Stimulated activated CD8-positive, alpha-beta memory T cell treated with anti-CD3 and anti-CD28 coated beads, Interleukin-4, amount 100 ng/mL, for 1 hour (primary cell): ENCODE data around the gene CENPN.

Experiments used
- DNase-seq, 2 donors: peaks; one replicate each; pipeline ENCODE4 v3.0.0-alpha.2; 2020; ENCODE audit warnings: low read depth in 2 of 2, low spot score in 1 of 2

Gene CENPN, protein sequence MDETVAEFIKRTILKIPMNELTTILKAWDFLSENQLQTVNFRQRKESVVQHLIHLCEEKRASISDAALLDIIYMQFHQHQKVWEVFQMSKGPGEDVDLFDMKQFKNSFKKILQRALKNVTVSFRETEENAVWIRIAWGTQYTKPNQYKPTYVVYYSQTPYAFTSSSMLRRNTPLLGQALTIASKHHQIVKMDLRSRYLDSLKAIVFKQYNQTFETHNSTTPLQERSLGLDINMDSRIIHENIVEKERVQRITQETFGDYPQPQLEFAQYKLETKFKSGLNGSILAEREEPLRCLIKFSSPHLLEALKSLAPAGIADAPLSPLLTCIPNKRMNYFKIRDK

DNA sequence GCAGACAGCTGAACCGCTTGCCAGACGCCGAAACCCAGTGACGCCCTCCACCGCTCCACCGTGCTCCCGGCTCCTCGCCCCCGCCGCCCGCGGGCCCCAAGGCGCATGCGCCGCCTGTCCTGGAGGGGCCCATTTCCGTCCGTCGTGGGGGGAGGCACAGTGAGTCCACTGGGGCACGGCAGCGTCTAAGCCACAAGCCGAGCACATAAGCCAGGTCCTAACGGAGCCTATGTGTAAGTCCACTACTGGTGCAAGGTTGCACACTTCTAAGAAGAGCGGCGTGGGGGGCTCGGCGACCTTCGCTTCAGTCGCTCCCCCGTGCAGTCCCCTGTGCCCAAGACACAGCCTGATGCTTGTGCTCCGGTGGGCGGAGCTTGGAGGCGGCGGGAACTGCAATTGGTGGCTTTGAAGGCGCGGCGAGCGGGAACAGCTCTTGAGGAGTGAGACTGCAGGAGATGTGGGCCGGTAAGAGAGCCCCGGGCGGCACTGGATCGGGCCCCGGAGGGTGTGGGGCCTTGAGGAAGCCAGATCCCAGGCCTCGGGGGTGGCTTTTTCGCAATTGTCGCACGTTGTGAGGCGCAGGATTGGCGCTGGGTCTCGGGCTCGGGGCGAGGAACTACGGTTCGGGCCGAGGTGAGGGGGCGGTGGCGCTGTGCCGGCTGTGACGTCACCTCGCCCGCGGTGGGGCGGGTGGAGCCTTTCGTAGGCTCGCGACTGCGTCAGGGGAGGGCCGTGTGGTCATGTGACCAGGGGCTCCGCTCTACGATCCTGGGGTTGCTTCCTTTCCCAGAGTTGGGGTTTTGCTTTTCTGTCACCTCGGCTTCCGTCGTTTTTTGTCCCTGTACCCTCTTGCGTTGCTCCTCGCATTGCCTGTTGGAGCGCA, at the start of gene CENPN, which contains the start of gene CMC2:
Gene CENPN, plus strand, starts transcription at position 402 of the 883 bp plus-strand sequence. CDS start 4,726 bp downstream, outside the sequence.
Gene CMC2, minus strand, starts transcription at position 73 of the 883 bp plus-strand sequence. CDS start 9,491 bp downstream, outside the sequence.
- DNase-seq: peak; percentile 94 to 95

DNA sequence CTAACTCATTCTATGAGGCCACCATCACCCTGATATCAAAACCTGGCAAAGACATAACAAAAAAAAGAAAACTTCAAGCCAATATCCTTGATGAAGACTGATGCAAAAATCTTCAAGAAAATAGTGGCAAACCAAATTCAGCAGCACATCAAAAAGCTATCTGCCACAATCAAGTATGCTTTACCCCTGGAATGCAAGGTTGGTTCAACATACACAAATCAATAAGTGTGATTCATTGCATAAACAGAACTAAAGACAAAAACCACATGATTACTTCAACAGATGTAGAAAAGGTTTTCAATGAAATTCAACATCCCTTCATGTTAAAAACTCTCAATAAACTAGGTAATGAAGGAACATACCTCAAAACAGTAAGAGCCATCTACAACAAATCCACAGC, 48.7 kb upstream of the CENPN start:
- no peak for DNase-seq

DNA sequence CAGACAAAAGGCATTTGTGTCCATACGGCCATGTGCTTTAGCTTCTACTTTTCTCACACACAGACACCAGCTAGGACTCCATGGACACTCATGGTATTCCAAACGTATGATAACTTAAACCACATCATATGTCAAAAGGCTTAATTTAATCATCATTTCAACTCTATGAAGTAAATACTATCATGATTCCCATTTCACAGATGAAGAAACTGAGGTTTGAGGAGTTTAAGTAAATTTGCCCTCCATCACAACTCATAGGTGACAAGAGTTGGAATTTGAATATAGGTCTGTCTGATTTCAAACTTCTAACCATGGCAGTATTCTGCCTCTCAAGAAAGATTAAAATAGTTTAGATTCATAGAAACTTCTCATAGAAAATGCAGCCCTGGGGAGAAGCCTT, 44.1 kb upstream of the CENPN start:
- DNase-seq: no peak

DNA sequence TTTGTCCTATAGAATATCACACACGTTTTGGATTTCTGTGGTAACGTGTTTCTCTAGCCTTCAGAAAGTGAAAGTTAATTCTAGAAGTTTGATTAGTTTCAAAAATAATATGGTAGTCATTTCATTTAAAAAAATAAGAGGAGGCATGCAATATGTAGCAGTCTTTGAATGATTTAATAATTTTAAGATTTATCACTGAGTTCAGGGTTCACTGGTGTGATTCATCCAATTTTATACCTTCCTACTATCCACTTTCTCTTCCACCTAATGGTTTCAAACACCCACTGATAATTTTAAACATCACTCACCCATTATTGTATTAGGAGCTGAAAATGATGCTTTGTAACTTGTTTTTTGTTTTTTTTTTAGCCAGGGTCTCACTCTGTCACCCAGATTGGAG, 42.7 kb upstream of the CENPN start:
- no peak for DNase-seq

DNA sequence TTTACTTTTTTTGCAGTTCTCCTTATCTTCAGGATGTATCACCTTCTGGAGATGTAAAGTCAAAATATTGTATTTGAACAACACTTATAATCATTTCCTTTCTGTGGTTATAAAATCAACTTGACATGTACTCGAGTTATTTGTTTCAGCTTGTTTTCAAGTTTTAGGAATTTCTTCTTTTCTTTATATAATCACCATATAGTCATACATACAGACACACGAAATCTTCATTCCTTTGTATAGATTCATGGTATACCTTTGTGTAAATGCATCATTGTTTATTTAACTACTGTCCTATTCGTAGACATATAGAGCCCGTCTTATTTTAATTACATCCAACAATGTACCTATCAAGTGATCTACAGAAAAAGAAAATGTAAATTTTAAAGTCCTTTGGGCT, 40.4 kb upstream of the CENPN start:
- DNase-seq: no peak

DNA sequence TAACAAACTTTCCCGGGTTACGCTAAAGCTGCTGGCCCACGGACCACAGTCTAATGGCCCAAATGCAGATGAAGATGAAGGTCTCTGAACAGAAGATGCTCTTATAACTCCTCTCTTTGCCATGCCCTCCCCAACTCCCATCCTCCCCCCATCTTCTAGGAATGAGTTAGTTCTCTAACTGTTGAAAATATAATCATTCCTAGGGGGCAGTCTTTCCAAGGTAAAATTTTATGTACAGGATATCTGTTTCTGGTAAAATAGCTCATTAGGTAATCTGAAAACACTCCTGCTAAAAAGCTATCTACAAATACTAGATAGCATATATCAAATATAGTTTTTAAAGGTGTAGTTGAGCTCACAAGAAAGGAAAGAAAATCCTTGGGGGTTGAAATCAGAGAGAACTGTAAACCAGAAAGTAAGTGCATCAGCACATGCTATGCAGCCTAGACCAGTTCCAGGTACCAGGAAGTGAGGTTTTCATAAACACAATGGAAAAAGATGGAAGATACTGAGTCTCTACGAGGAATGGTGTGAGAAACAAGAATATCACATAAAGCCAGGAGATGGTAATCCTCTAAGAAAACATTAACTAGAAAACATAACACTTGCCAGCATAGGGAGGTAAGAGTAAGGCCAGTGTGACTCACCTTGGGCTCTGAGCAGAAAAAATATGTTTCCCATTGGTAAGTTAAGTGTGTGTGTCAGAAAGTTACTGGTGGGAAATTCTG, 38.5 kb upstream of the CENPN start:
- no peak for DNase-seq

DNA sequence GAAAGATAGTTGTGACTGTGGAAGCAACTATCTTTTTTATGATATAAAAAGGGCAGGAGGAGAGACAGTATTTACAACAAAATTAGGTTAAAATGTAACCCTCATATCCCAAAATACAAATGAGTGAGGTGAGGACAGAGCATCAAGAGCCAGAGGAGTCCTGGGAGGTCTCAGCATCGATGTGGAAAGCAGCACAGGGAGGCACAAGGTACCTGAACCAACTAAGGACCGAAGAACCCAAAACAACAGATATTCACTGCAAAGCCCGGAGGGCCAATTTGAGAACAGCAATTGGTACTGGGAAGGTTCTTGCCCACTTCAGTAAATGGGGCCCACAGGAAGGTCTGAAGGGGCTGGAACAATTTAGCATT, 37.9 kb upstream of the CENPN start:
- DNase-seq: no peak

DNA sequence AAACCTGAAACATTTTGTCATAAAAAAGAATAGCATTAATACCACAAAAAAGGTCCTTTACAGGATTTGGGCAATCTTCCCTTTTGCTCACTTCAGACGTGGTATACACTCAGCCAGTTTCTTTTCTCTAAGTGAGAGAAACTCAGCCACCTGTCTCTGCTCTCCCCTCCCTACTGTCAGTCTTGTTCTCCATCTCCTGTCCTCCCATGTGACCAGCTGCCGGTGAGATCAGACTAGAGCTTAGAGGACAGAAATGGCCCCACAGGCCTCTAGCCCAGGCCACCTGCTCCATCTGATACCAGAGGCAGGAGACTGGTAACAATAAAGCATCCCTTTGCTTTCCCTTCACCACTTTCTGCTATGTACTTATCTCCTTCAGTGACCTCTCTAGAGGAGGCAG, 35.2 kb upstream of the CENPN start:
- no peak for DNase-seq

DNA sequence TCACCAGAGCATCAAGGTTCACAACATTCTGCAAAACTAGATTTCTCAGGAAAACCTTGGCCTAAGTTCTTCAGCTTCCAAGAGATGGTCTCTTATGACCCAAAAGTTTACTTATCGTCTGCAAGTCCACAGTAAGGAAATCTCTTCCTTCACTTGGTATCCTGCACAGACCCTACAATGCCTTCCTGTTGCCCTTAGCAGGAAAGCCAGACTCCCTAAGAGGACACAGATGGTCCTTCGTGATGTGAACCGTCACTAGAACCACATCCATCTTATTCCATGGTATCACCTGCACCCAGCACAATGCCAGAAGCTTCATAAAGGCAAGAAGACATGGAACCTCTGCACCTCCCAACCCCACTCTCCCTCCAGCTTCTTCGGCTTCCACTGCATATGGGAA, 34.4 kb upstream of the CENPN start:
- DNase-seq: no peak

DNA sequence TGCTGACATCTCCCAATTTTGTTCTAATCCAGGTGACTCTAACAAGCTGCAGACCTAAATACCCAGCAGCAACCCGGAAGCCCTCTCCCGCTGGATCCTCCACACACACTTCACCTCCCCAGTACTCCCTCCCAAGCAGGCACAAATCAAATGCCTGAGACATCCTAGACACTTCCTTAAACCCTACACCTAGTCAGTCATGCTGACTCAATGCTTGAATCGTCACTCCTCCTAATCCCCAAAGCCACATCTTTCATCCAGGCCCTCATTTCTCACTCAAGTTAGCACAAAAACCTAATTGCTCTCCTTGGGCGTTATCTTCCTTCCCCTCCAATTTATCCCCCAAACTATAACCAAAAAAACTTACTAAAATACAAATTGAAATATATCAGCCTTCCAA, 33.0 kb upstream of the CENPN start:
- no peak for DNase-seq

DNA sequence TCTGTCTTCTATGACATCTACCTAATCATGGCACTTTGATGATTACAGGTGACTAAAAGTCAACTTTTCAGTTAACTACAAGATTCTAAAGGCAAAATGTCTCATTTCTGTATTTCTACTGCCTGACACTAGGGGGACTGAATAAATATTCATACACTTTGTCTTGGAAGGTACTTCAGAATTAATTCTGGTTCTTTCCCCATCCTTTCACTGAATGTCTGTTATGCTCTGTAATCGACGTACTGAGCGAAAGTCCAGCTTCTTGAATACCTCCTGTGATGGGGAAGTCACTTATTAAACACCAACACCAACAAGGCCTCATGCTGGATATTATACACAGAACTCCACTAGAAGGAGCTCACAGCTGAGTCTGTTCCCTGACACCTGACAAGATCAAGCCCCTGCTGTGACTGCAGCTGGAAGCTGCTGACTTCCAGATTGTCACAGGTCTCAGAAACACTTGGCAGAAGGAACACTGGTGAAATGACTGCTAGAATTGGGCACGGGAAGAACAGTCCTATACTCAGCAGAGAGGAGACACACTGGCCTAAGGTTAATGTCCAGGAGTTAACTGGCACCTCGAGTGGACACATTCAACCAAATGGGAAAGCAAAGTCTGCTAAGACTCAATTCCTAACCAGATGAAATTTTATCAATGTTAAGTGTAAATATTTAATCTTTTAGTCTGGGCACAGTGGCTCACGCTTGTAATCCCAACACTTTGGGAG, 32.2 kb upstream of the CENPN start:
- no peak for DNase-seq

DNA sequence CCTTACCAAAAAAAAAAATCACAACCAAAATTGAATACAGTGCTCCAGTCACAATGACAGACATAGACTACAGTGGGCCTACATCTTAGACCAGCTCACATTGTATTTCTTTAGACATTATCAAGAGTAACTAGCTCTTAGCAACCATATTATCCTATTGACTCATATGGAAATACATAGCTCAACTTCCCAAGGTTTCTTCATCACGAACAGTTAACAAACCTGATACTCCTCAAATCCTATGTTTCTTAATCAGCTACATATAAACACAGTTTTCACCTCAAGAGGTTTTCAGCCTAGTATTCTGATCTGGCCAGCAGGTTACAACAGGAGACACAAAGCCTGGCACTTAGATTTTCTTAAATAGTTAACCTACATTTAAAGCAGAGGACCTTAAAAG, 30.1 kb upstream of the CENPN start:
- no peak for DNase-seq

DNA sequence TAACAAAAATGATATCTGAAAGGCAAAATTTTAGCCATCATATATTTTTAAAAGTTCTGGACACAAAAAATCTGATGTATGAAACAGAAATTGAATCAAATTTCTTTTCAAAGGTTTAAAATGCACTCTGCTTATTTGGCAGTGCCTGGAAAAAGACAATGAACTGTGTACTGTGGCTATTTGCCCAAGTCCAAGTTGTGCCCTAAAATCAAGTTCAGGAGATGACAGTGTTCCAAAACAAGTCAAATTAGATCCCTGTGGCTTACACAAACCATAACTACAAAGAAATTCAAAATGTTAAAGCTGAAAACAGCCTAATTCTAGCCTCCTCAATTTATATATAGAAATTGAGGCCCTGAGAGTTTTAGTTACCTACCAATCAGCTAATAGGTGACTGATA, 25.9 kb upstream of the CENPN start:
- DNase-seq: no peak

DNA sequence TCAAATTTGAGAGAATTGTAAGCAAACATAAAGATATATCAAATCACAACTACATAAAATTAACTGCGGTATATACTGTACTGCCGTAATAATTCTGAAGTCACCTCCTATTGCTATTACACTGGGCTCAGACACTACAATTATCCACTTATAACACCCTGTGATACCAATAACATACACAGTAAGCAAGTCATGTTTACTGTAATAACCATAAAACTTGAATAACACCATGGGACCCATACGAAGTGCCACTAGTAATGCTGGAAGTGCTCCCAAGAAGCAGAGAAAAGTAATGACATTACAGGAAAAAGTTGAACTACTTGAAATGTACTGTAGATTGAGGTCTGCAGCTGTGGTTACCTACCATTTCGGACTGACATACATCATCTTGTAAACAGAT, 24.4 kb upstream of the CENPN start:
- DNase-seq: no peak

DNA sequence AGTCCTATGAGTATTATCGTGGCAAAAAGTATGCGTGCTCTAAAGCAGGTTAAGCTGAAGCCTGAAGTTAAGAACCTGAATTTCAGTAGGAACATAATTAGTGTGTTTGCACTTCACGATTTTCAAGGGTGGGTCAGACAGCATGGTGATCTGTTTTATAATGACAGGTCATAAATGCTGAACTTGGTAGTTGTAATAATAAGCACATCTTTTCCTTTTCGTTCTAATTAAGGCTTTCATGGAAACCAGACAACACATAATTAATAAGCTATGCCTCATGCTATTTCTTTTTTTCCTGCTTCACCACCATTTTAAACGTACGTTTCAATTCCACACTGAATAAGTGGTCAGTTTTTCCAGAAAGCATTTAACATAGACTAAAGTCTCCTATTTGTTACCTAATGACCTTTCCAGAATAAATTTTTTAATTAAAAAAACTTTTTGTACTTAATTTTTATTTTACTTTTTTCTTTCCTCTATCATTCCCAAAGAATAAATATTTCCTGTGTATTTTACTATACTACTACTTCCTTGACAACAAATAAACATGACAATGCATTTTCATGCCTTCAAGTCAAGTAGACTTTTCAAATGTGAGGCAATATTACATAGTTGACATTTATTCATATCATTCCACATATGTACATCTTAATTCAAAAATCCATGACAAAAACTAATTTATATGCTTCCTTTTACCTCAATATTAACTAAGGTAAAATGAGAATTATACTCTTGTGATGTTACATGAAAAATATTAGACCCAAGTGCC, 22.7 kb upstream of the CENPN start:
- DNase-seq: no peak

DNA sequence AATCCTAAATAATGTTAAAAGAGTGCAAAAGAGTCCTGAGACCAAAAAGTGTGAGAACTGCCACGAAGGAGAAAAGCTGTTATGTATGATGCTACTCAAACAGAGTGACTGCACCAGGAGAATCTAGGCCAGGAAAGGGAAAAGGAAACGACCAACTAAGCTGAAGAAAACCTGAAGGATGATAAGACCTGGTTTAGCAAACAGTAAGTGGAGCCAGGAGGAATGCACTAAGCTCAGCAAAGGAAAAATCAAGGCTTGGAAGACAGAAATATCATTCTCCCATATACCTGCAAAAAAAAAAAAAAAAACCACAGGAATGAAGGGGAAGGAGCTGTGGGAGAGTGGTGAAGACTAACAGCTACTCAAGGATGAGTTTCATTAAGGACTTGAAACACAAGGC, 21.4 kb upstream of the CENPN start:
- DNase-seq: no peak

DNA sequence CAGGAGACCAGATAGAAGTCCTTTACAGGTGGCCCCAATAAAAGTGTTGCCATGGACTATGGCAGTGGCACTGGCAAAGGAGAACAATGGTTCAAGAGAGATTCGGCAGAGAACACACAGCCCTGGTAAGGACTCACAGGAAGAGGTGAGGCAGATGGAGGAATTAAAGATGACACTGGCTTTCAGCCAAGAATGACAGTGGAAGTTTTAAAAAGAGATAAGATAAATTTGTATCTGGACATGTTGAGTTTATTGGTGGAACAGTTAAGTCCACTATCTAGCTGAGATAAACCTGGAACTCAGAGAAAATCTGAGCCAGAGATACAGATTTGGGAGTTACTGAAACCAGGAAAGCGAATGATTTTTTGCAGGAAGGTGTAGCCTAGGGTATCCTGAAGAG, 20.5 kb upstream of the CENPN start:
- no peak for DNase-seq

DNA sequence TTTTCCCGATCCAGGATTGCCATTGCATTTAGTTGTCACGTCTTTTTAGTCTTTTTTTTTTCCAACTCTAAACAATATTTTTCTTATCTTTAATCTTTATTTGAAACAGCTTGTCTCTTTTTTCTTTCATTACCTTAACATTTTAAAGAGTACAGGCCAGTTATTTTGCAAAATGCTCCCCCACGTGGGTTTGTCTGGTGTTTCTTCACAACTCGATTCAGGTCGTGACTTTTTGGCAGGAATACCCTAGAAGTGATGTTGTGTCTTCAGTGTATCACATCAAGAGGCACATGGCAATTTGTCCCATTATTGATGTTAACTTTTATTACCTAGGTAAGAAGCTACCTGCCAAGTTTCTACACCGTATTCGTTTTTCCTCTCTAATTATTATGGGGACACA, 18.3 kb upstream of the CENPN start:
- DNase-seq: no peak

DNA sequence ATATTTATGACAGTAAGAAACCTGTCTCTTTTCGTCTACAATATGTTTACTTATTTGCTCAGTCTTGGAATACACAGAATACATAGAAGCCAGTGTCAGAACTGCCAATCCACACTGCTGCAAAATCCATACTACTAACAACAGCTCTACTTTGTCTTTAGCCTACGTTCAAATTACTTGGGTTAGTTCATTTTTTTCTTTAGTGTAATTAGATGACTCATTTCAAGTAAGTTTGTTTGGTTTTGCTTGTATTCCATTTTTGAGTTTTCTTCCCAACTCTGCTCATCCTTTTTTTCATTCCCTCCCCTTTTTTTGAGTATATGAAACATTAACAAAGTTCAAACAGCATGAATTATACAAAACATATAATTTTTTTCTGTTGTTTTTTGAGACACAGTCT, 17.2 kb upstream of the CENPN start:
- DNase-seq: no peak

DNA sequence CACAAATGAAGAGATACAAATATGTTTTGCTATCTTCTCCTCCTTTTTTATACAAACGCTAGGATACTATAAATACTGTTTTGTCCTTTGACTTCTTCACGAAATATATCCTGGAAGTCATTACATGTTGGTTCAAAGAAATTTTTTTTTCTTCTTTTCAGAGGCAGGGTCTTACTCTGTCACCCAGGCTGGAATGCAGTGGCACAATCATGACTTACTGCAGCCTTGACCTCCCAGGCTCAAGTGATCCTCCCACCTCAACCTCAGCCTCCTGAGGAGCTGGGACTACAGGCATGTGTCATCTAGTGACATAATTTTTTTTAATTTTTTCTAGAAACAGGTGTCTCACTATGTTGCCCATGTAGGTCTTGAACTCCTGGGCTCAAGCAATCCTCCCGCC, 16.4 kb upstream of the CENPN start:
- no peak for DNase-seq
